ENCODE measurements around the gene ANKS6. TPM values are rescaled to one million over a fixed set of nuclear protein-coding genes. Genes with fewer than 3 reads are reported as not detected.

Gene ANKS6
- total and polyA plus RNA-seq, 9 of the 15 experiments (the other 6 are each of a cell fraction or from before 2014, with no cell fraction given): 9.9 to 74.5 (median 36.9) TPM

- TF ChIP-seq E4F1 (CRISPR knock-in tag; IDR thresholded peaks at IDR 0.05; ENCODE audit: borderline replicate concordance) (no peak), CLOCK (CRISPR knock-in tag; IDR thresholded peaks at IDR 0.05; ENCODE audit: borderline replicate concordance) (no peak), RREB1 (CRISPR knock-in tag; IDR thresholded peaks at IDR 0.05) (no peak), POLR2AphosphoS2 (IDR thresholded peaks at IDR 0.05; ENCODE audit: low read length) (no peak), ZNF3 (CRISPR knock-in tag; IDR thresholded peaks at IDR 0.05) (no peak), ELK1 (CRISPR knock-in tag; IDR thresholded peaks at IDR 0.05) (no peak), MYNN (IDR thresholded peaks at IDR 0.05) (no peak), MYNN (CRISPR knock-in tag; IDR thresholded peaks at IDR 0.05) (no peak), TCF7 (IDR thresholded peaks at IDR 0.05; ENCODE audit: borderline replicate concordance) (no peak), TCF15 (CRISPR knock-in tag; IDR thresholded peaks at IDR 0.05) (no peak)
Measured at GRCh38 chr9:98686961-98687855, 109.1 kb downstream of the ANKS6 start (continued).

All from K562 (cell line).